Loucy (cell line): ENCODE measurements around the gene KIF22.
"Not testable (repeated sequence)": the region's sequence is repeated elsewhere in the genome, so short reads cannot be mapped to it uniquely, and the experiment has no call there.

ENCODE experiments used
- EZH2phosphoT487 ChIP-seq: fragments of 200-600 bp; IDR thresholded peaks from 2 replicates; pipeline ENCODE4 v1.6.1; 2018; ENCODE audit warnings: antibody characterized with exemption, mild to moderate bottlenecking, moderate library complexity, borderline replicate concordance
- TF ChIP-seq, protein P1 (sequence below): fragments of 200-600 bp; sonication (generic); conservative IDR thresholded peaks from 2 replicates; pipeline ENCODE4 v1.5.1; 2014; ENCODE audit warnings: mild to moderate bottlenecking, antibody characterized with exemption, low read length

DNA sequence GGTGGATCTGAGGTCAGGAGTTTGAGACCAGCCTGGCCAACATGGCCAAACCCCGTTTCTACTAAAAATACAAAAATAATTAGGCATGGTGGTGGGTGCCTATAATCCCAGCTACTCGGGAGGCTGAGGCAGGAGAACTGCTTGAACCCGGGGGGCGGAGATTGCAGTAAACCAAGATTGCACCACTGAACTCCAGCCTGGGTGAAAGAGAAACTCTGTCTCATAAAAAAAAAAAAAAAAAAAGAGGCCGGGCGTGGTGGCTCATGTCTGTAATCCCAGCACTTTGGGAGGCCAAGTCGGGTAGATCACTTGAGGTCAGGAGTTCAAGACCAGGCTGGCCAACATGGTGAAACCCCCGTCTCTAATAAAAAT, 29.3 kb upstream of the KIF22 start:
- TF ChIP-seq, protein P1, sequence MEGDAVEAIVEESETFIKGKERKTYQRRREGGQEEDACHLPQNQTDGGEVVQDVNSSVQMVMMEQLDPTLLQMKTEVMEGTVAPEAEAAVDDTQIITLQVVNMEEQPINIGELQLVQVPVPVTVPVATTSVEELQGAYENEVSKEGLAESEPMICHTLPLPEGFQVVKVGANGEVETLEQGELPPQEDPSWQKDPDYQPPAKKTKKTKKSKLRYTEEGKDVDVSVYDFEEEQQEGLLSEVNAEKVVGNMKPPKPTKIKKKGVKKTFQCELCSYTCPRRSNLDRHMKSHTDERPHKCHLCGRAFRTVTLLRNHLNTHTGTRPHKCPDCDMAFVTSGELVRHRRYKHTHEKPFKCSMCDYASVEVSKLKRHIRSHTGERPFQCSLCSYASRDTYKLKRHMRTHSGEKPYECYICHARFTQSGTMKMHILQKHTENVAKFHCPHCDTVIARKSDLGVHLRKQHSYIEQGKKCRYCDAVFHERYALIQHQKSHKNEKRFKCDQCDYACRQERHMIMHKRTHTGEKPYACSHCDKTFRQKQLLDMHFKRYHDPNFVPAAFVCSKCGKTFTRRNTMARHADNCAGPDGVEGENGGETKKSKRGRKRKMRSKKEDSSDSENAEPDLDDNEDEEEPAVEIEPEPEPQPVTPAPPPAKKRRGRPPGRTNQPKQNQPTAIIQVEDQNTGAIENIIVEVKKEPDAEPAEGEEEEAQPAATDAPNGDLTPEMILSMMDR = not testable (repeated sequence)
- TF ChIP-seq EZH2phosphoT487 = not testable (repeated sequence)
